Measurements from ENCODE around the gene JARID2. TPM values are rescaled to one million over a fixed set of nuclear protein-coding genes. Genes with fewer than 3 reads are reported as not detected.
A peak's percentile ranks its signal among the peaks of the same experiment; 100 is the strongest.

The JARID2 gene
- total and polyA plus RNA-seq, 9 of the 15 experiments (the other 6 are each of a cell fraction or from before 2014, with no cell fraction given), result 5.0 to 29.0 (median 15.6) TPM

- H3K4me1 ChIP-seq (replicated peaks in 1 of 2; ENCODE audit: control insufficient read depth in 2 of 2, insufficient read depth in 2 of 2, low read length in 2 of 2), result no peaks in the 10 kb centered on the region; a peak in 1 of 5 replicates
- 0 out of 2 replicates have a peak, but pooled peaks cover 26% of the 10 kb centered on the region for H4K20me1 ChIP-seq (replicated peaks; ENCODE audit: control insufficient read depth, insufficient read depth, low read length)
- intact Hi-C loops (cut with micrococcal nuclease) (loop anchor here (10.0 kb wide), 1 partner anchor 124 kb away; no protein-coding TSS in a partner anchor), in situ Hi-C loops (cut with MboI) (no loop called here)
- no peak overlapping the region for H3K27ac ChIP-seq (ENCODE audit: extremely low read depth, low read depth, low read length)
- FAIRE-seq (no peak), DNase-seq (ENCODE audit: extremely low read depth in 1 of 4, low spot score in 3 of 4) (no peak), ATAC-seq (no peak)
- H3K27me3 ChIP-seq (ENCODE audit: control insufficient read depth in 2 of 2, insufficient read depth in 2 of 2, low read length in 2 of 2), result no peaks in the 10 kb centered on the region
- H3K9me3 ChIP-seq (replicated peaks; ENCODE audit: control insufficient read depth, insufficient read depth, low read depth, low read length), result no peaks in the 10 kb centered on the region
- H3K36me3 ChIP-seq (ENCODE audit: control insufficient read depth, insufficient read depth, low read length), result peaks cover 22% of the 10 kb centered on the region
- H3K9ac ChIP-seq (ENCODE audit: insufficient read depth in 1 of 2, low read depth in 2 of 2, low read length in 2 of 2), result no peak overlapping the region
- H3K4me3 ChIP-seq, result no peak overlapping the region
- H3K79me2 ChIP-seq (ENCODE audit: control insufficient read depth, insufficient read depth, low read length), result peaks cover 55% of the 10 kb centered on the region
- H3K9me1 ChIP-seq (ENCODE audit: control insufficient read depth, insufficient read depth, low read length), result no peaks in the 10 kb centered on the region
- H2AFZ ChIP-seq (ENCODE audit: low read depth, low read length), result no peak overlapping the region
- no peak for TF ChIP-seq MAFF (IDR thresholded peaks at IDR 0.05; ENCODE audit: low read length)
- no peak for TF ChIP-seq RAD21 (CRISPR knock-in tag; conservative IDR thresholded peaks at IDR 0.05 in 1 of 2, IDR thresholded peaks at IDR 0.05 in 1 of 2)
- no peak for TF ChIP-seq RNF219 (CRISPR knock-in tag; IDR thresholded peaks at IDR 0.05)
- TF ChIP-seq MNT (conservative IDR thresholded peaks at IDR 0.05), result no peak
- 0 out of 2 replicates have a peak, but pooled peaks have one; percentile 22 for TF ChIP-seq FOXM1 (IDR thresholded peaks at IDR 0.05; ENCODE audit: low read depth)
- no peak for TF ChIP-seq FOXM1 (CRISPR knock-in tag; IDR thresholded peaks at IDR 0.05; ENCODE audit: low read depth)
- no peak for TF ChIP-seq ZFX (CRISPR knock-in tag; IDR thresholded peaks at IDR 0.05)
- no peak for TF ChIP-seq SETDB1 (IDR thresholded peaks at IDR 0.05; ENCODE audit: low read length)
- no peak for TF ChIP-seq RBM17 (IDR thresholded peaks at IDR 0.05; ENCODE audit: borderline replicate concordance, low read depth, low read length)
- 85% methylated on average over 2 of the region's 2 CpGs for WGBS (ENCODE audit: insufficient coverage, low coverage, missing lambda C conversion rate)
- no peak overlapping the region for H3K4me2 ChIP-seq (ENCODE audit: insufficient read depth, low read length)
- ChIA-PET POLR2A (interaction anchor here (0.6 to 0.7 kb wide), 4 partner anchors 8 to 36 kb away, joined by 3 to 5 read pairs (median 4); no protein-coding TSS in a partner anchor), CTCF (ENCODE audit: low intra/inter-chr PET ratio) (no interaction called here)
- no TSS peak for BruUV-seq (replicated peaks)
Measured at GRCh38 chr6:15449011-15449410, 203.1 kb downstream of the JARID2 start.

Data from K562 (cell line).